Progenitor cell of endocrine pancreas (in vitro differentiated cells): Measurements from ENCODE around the gene CDRT15. TPM values are rescaled to one million over a fixed set of nuclear protein-coding genes. Genes with fewer than 3 reads are reported as not detected.
"Not testable (repeated sequence)": the region's sequence is repeated elsewhere in the genome, so short reads cannot be mapped to it uniquely, and the experiment has no call there.

Experiments used
- DNase-seq: peaks from one replicate; pipeline ENCODE4 v3.0.0; 2021; ENCODE audit warnings: low spot score; ENCODE audit not compliant: unreplicated experiment
- H3K27ac Mint-ChIP-seq: 2 replicates; pipeline ENCODE4 v1.8.0; 2021; ENCODE audit warnings: mild to moderate bottlenecking, moderate library complexity, mixed read lengths
- H3K27me3 Mint-ChIP-seq: 2 replicates; pipeline ENCODE4 v1.8.0; 2021; ENCODE audit warnings: mixed read lengths
- H3K36me3 Mint-ChIP-seq: 2 replicates; pipeline ENCODE4 v1.8.0; 2022; ENCODE audit warnings: mixed read lengths; ENCODE audit not compliant: insufficient read depth
- H3K4me1 Mint-ChIP-seq: 2 replicates; pipeline ENCODE4 v1.8.0; 2021; ENCODE audit warnings: low read depth, mixed read lengths
- H3K4me3 Mint-ChIP-seq: 2 replicates; pipeline ENCODE4 v1.8.0; 2021; ENCODE audit warnings: low read depth, mild to moderate bottlenecking, moderate library complexity, mixed read lengths
- H3K9me3 Mint-ChIP-seq: 2 replicates; pipeline ENCODE4 v1.8.0; 2021; ENCODE audit warnings: low read depth, mixed read lengths
- CTCF ChIP-seq: fragments of 200-600 bp; sonication (generic); IDR thresholded peaks from one replicate; pipeline ENCODE4 v1.5.0; 2021; ENCODE audit warnings: antibody characterized with exemption, mild to moderate bottlenecking; ENCODE audit not compliant: unreplicated experiment
- long read RNA-seq: library from polyadenylated mRNA; unstranded; transcript quantifications from one replicate; pipeline ENCODE4 v2.0.0, GENCODE V29; 2020
- total RNA-seq: library from RNA; stranded (reverse); gene quantifications from 2 replicates; pipeline ENCODE4 v1.2.1, GENCODE V29; 2021

The CDRT15 gene
- not detected in 2 replicates for total RNA-seq
- long read RNA-seq: 0 reads

- H3K27me3 Mint-ChIP-seq, H3K9me3 Mint-ChIP-seq, DNase-seq, H3K4me1 Mint-ChIP-seq, H3K27ac Mint-ChIP-seq, H3K36me3 Mint-ChIP-seq, H3K4me3 Mint-ChIP-seq: not testable (repeated sequence)
Observed at GRCh38 chr17:14236762-14237161, at the start of gene CDRT15. Gene CDRT15 (minus strand): TSS chr17:14236862. CDS start chr17:14236833, 29 bp downstream.

GRCh38 chr17:14282726-14283125 lies 46.1 kb upstream of the CDRT15 start:
- Mint-ChIP-seq H3K4me1 (peaks cover 15% of the 10 kb centered on the region), H3K36me3 (no peaks in the 10 kb centered on the region), H3K27me3 (peaks cover 3% of the 10 kb centered on the region)

GRCh38 chr17:14281530-14281929 lies 44.9 kb upstream of the CDRT15 start:
- Mint-ChIP-seq H3K9me3 (peaks cover 16% of the 10 kb centered on the region), H3K36me3 (no peaks in the 10 kb centered on the region), H3K4me3 (no peak overlapping the region), H3K4me1 (peaks cover 25% of the 10 kb centered on the region), H3K27ac (no peak overlapping the region), H3K27me3 (peaks cover 3% of the 10 kb centered on the region)
- no peak for TF ChIP-seq CTCF
- no peak for DNase-seq

More at GRCh38 chr17:14282726-14283125, 46.1 kb upstream of the CDRT15 start:
- peaks cover 5% of the 10 kb centered on the region for H3K9me3 Mint-ChIP-seq
- H3K27ac Mint-ChIP-seq: no peak overlapping the region
- no peak for TF ChIP-seq CTCF
- H3K4me3 Mint-ChIP-seq: no peak overlapping the region
- DNase-seq: no peak

GRCh38 chr17:14276535-14277250 lies 40.0 kb upstream of the CDRT15 start:
- H3K4me3 Mint-ChIP-seq: no peak overlapping the region
- H3K4me1 Mint-ChIP-seq: peaks cover 30% of the 10 kb centered on the region
- TF ChIP-seq CTCF: no peak
- no peaks in the 10 kb centered on the region for H3K27me3 Mint-ChIP-seq
- peak overlapping the region; percentile 35 for H3K27ac Mint-ChIP-seq
- H3K9me3 Mint-ChIP-seq: peaks cover 40% of the 10 kb centered on the region
- H3K36me3 Mint-ChIP-seq: peaks cover 7% of the 10 kb centered on the region
- DNase-seq: no peak

GRCh38 chr17:14270508-14270907 lies 33.8 kb upstream of the CDRT15 start:
- Mint-ChIP-seq H3K9me3 (peaks cover 15% of the 10 kb centered on the region), H3K4me3 (no peak overlapping the region)
- TF ChIP-seq CTCF: no peak

GRCh38 chr17:14269473-14269872 lies 32.8 kb upstream of the CDRT15 start:
- Mint-ChIP-seq H3K9me3 (peaks cover 10% of the 10 kb centered on the region), H3K36me3 (peaks cover 3% of the 10 kb centered on the region), H3K27me3 (no peaks in the 10 kb centered on the region), H3K4me1 (peaks cover 1% of the 10 kb centered on the region), H3K27ac (no peak overlapping the region), H3K4me3 (no peak overlapping the region)
- no peak for DNase-seq
- no peak for TF ChIP-seq CTCF

More at GRCh38 chr17:14270508-14270907, 33.8 kb upstream of the CDRT15 start:
- H3K27ac Mint-ChIP-seq: no peak overlapping the region
- DNase-seq: no peak
- peaks cover 1% of the 10 kb centered on the region for H3K4me1 Mint-ChIP-seq
- H3K36me3 Mint-ChIP-seq: peaks cover 4% of the 10 kb centered on the region
- H3K27me3 Mint-ChIP-seq: no peaks in the 10 kb centered on the region
